HG03060 (cell line): ENCODE results near the gene SMAD6.

Experiments used
- ATAC-seq: cut with Tn5 transposase; IDR thresholded peaks from one replicate; pipeline ENCODE4 v1.9.1; 2021; ENCODE audit warnings: low read depth, moderate number of reproducible peaks; ENCODE audit not compliant: unreplicated experiment

The SMAD6 gene

GRCh38 chr15:66768987-66769386 is 67.0 kb downstream of the SMAD6 start:
- no peak for ATAC-seq

GRCh38 chr15:66770518-66771350 is 68.7 kb downstream of the SMAD6 start:
- ATAC-seq: no peak

GRCh38 chr15:66771351-66771650 is 69.3 kb downstream of the SMAD6 start:
- ATAC-seq: no peak

GRCh38 chr15:66772604-66773128 is 70.6 kb downstream of the SMAD6 start:
- no peak for ATAC-seq

GRCh38 chr15:66773129-66773873 is 71.3 kb downstream of the SMAD6 start:
- no peak for ATAC-seq

- no peak for ATAC-seq
Measured at GRCh38 chr15:66774001-66774814, 72.2 kb downstream of the SMAD6 start.

GRCh38 chr15:66775127-66776105 is 73.4 kb downstream of the SMAD6 start:
- ATAC-seq: no peak

GRCh38 chr15:66777054-66777453 is 75.0 kb downstream of the SMAD6 start:
- no peak for ATAC-seq

- ATAC-seq: no peak
Measured at GRCh38 chr15:66777596-66778313, 75.7 kb downstream of the SMAD6 start.

- no peak for ATAC-seq
Measured at GRCh38 chr15:66778314-66778665, 76.3 kb downstream of the SMAD6 start.

- ATAC-seq: no peak
Measured at GRCh38 chr15:66778716-66779115, 76.7 kb downstream of the SMAD6 start.

GRCh38 chr15:66779331-66780009 is 77.4 kb downstream of the SMAD6 start:
- ATAC-seq: no peak

- ATAC-seq: no peak
Measured at GRCh38 chr15:66780172-66780972, 78.3 kb downstream of the SMAD6 start.

GRCh38 chr15:66780973-66781718 is 79.1 kb downstream of the SMAD6 start:
- no peak for ATAC-seq

GRCh38 chr15:66782785-66783184 is 80.7 kb downstream of the SMAD6 start:
- ATAC-seq: no peak

- no peak for ATAC-seq
Measured at GRCh38 chr15:66783314-66783713, 81.3 kb downstream of the SMAD6 start.

- no peak for ATAC-seq
Measured at GRCh38 chr15:66783725-66784124, 81.7 kb downstream of the SMAD6 start.
